Islet precursor cell (in vitro differentiated cells): Measurements from ENCODE around the gene MRPL55.

Experiments
- DNase-seq: peaks from one replicate; pipeline ENCODE4 v3.0.0-alpha.2; 2018

MRPL55 gene

GRCh38 chr1:228109073-228109961 lies at the start of gene MRPL55:
TSS of gene MRPL55 (minus strand) at chr1:228109299. CDS start at chr1:228108260, 1,039 bp downstream.
- peak; percentile 99 for DNase-seq

- DNase-seq = no peak
Observed at GRCh38 chr1:228158151-228159007, 49.3 kb upstream of the MRPL55 start.

- no peak for DNase-seq
Observed at GRCh38 chr1:228157729-228158126, 48.6 kb upstream of the MRPL55 start.

GRCh38 chr1:228156941-228157728 lies 48.0 kb upstream of the MRPL55 start:
- DNase-seq = no peak

- DNase-seq = no peak
Observed at GRCh38 chr1:228156515-228156881, 47.4 kb upstream of the MRPL55 start.

- DNase-seq = no peak
Observed at GRCh38 chr1:228155596-228156514, 46.8 kb upstream of the MRPL55 start.

- no peak for DNase-seq
Observed at GRCh38 chr1:228154670-228155571, 45.8 kb upstream of the MRPL55 start.

- no peak for DNase-seq
Observed at GRCh38 chr1:228154021-228154669, 45.0 kb upstream of the MRPL55 start.

- DNase-seq = no peak
Observed at GRCh38 chr1:228152918-228153258, 43.8 kb upstream of the MRPL55 start.

- DNase-seq = no peak
Observed at GRCh38 chr1:228152097-228152917, 43.2 kb upstream of the MRPL55 start.

GRCh38 chr1:228151180-228151925 lies 42.3 kb upstream of the MRPL55 start:
- no peak for DNase-seq

GRCh38 chr1:228150461-228151179 lies 41.5 kb upstream of the MRPL55 start:
- peak; percentile 49 for DNase-seq

- no peak for DNase-seq
Observed at GRCh38 chr1:228150120-228150460, 41.0 kb upstream of the MRPL55 start.

GRCh38 chr1:228149406-228150119 lies 40.5 kb upstream of the MRPL55 start, which contains the start of gene GJC2:
TSS of gene GJC2 (plus strand) at chr1:228149930. CDS start at chr1:228157759, 7,829 bp downstream.
- peak; percentile 84 for DNase-seq

GRCh38 chr1:228148935-228149405 lies 39.9 kb upstream of the MRPL55 start:
- no peak for DNase-seq

GRCh38 chr1:228148196-228148861 lies 39.2 kb upstream of the MRPL55 start:
- no peak for DNase-seq

GRCh38 chr1:228147768-228148167 lies 38.7 kb upstream of the MRPL55 start:
- DNase-seq = no peak
